ENCODE results near the gene PIP5K1B. TPM values are rescaled to one million over a fixed set of nuclear protein-coding genes. Genes with fewer than 3 reads are reported as not detected.

Gene PIP5K1B
- total and polyA plus RNA-seq, 10 of the 15 experiments (the other 5 are each of a cell fraction or from before 2014, with no cell fraction given): 6.8 to 16.3 (median 10.6) TPM

- no peak for TF ChIP-seq ATF3 (IDR thresholded peaks at IDR 0.05; ENCODE audit: borderline replicate concordance, extremely low read depth, low read depth, low read length)
- no peak for TF ChIP-seq NFXL1 (IDR thresholded peaks at IDR 0.05; ENCODE audit: borderline replicate concordance)
- no peak for TF ChIP-seq ZNF622 (IDR thresholded peaks at IDR 0.05)
- no peak for TF ChIP-seq NRF1 (conservative IDR thresholded peaks at IDR 0.05; ENCODE audit: low read depth, low read length)
- no peak for TF ChIP-seq ZNF592 (IDR thresholded peaks at IDR 0.05)
- no peak for TF ChIP-seq MAX (IDR thresholded peaks at IDR 0.05; ENCODE audit: low read depth, low read length)
Measured at GRCh38 chr9:68955330-68955729, 250.3 kb downstream of the PIP5K1B start (continued).

- Histone ChIP-seq H4K20me1 (ENCODE audit: control insufficient read depth, insufficient read depth) (no peaks in the 10 kb centered on the region), H3K36me3 (ENCODE audit: control insufficient read depth in 2 of 2, insufficient read depth in 2 of 2, low read length in 1 of 2) (no peaks in the 10 kb centered on the region), H3K9me3 (replicated peaks; ENCODE audit: control insufficient read depth, insufficient read depth, low read length) (no peaks in the 10 kb centered on the region), H3K4me1 (ENCODE audit: control insufficient read depth, insufficient read depth, low read length) (peaks cover 14% of the 10 kb centered on the region), H3K4me3 (no peak overlapping the region), H3K9ac (ENCODE audit: control insufficient read depth, insufficient read depth, low read length) (no peak overlapping the region), H3K27ac (ENCODE audit: control insufficient read depth, insufficient read depth) (no peak overlapping the region), H3K27me3 (replicated peaks in 1 of 2; ENCODE audit: control insufficient read depth in 2 of 2, insufficient read depth in 2 of 2, low read length in 1 of 2) (no peaks in the 10 kb centered on the region), H3K79me2 (ENCODE audit: control insufficient read depth, insufficient read depth, low read length) (no peaks in the 10 kb centered on the region), H2AFZ (ENCODE audit: control insufficient read depth, low read depth, low read length) (no peak overlapping the region), H3K4me2 (ENCODE audit: control insufficient read depth, insufficient read depth) (no peak overlapping the region)
- in situ Hi-C loops (cut with MboI) (no loop called here), intact Hi-C loops (cut with micrococcal nuclease; ENCODE audit: unreplicated experiment) (no loop called here)
- WGBS (ENCODE audit: insufficient coverage, insufficient replicate concordance, low lambda C conversion rate, missing lambda C conversion rate): 100% methylated on average over 1 of the region's 1 CpG
- POLR2A ChIA-PET: no interaction called here
- no TSS peak for BruUV-seq (replicated peaks)
- CTCF ChIA-PET: interaction anchor here (0.7 to 1.5 kb wide), 2 partner anchors 10 to 42 kb away, joined by 3 to 4 read pairs; no protein-coding TSS in a partner anchor
- DNase-seq (ENCODE audit: low read depth, low spot score) (no peak), FAIRE-seq (no peak), ATAC-seq (no peak)
- SMC1A ChIA-PET (ENCODE audit: uncharacterized antibody, unreplicated experiment): interaction anchor here (1.0 to 1.5 kb wide), 2 partner anchors 8 to 16 kb away, joined by 3 to 4 read pairs; no protein-coding TSS in a partner anchor
- RAD21 ChIA-PET (ENCODE audit: unreplicated experiment): no interaction called here
- no peak for TF ChIP-seq YY1 (IDR thresholded peaks at IDR 0.05; ENCODE audit: low read depth, low read length)
- no peak for TF ChIP-seq ZNF274 (IDR thresholded peaks at IDR 0.05; ENCODE audit: insufficient read depth, insufficient read length)
- no peak for TF ChIP-seq MYB (IDR thresholded peaks at IDR 0.05; ENCODE audit: borderline replicate concordance, low read depth, low read length)
- TF ChIP-seq PRDM15 (CRISPR knock-in tag; IDR thresholded peaks at IDR 0.05): no peak
- no peak for TF ChIP-seq PBX3 (IDR thresholded peaks at IDR 0.05; ENCODE audit: insufficient replicate concordance, low read depth, low read length)
Measured at GRCh38 chr9:68957479-68957878, 252.4 kb downstream of the PIP5K1B start.
